DND-41 (cell line): ENCODE measurements around the gene CGB5.

Experiments used
- CTCF ChIP-seq: IDR thresholded peaks from 2 replicates; pipeline ENCODE4 v1.5.1; 2012; ENCODE audit warnings: borderline replicate concordance, low read length, moderate library complexity, mild to moderate bottlenecking; ENCODE audit not compliant: poor library complexity, severe bottlenecking; ENCODE audit errors: extremely low read depth
- EZH2 ChIP-seq: IDR thresholded peaks from 3 replicates; pipeline ENCODE4 v1.6.1; 2012; ENCODE audit warnings: borderline replicate concordance, low read depth, mild to moderate bottlenecking, moderate library complexity, low read length, inconsistent platforms; ENCODE audit not compliant: severe bottlenecking

- no peak for TF ChIP-seq EZH2
- no peak for TF ChIP-seq CTCF
Observed at GRCh38 chr19:49065905-49066512, 22.4 kb downstream of the CGB5 start.
